GM21367 (cell line): ENCODE results near the gene RMDN3.

ENCODE experiments used
- ATAC-seq: cut with Tn5 transposase; IDR thresholded peaks from one replicate; pipeline ENCODE4 v1.9.1; 2021; ENCODE audit not compliant: unreplicated experiment

Gene RMDN3

DNA sequence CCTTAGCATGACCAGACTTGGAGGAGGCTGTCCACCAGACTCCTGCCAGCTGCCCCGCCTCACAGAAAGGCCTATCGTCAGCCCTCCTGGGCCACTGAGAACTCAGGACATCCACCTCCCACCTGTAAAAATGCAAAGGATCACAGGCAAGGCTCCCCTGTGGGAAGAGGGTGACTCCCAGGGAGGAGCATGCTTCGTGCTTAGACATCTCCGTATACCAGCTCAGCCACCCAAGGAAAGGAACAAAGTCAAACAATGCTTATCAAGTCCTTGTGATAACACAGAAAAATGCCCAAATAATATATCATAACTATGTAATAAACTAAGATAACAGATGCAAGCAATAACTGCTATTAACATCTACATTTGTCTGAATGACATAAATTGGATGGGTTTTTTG is 4.2 kb downstream of the RMDN3 start:
- no peak for ATAC-seq

DNA sequence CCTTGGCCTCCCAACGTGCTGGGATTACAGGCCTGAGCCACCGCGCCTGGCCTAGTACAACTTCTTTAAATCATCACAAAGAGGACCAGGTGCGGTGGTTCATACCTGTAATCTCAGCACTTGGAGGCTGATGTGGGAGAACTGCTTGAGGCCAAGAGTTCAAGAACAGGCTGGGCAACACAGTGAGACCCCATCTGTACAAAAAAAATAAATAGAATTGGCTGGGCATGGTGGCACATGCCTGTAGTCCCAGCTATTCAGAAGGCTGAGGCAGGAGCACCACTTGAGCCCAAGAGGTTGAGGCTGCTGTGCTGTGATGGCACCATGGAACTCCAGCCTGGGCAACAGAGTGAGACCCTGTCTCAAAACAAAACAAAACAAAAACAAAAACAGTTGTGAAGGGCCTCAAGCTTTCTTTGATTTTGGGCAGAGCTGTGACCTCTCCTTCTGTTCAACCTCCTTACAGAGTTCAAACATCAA is 5.9 kb downstream of the RMDN3 start:
- no peak for ATAC-seq

DNA sequence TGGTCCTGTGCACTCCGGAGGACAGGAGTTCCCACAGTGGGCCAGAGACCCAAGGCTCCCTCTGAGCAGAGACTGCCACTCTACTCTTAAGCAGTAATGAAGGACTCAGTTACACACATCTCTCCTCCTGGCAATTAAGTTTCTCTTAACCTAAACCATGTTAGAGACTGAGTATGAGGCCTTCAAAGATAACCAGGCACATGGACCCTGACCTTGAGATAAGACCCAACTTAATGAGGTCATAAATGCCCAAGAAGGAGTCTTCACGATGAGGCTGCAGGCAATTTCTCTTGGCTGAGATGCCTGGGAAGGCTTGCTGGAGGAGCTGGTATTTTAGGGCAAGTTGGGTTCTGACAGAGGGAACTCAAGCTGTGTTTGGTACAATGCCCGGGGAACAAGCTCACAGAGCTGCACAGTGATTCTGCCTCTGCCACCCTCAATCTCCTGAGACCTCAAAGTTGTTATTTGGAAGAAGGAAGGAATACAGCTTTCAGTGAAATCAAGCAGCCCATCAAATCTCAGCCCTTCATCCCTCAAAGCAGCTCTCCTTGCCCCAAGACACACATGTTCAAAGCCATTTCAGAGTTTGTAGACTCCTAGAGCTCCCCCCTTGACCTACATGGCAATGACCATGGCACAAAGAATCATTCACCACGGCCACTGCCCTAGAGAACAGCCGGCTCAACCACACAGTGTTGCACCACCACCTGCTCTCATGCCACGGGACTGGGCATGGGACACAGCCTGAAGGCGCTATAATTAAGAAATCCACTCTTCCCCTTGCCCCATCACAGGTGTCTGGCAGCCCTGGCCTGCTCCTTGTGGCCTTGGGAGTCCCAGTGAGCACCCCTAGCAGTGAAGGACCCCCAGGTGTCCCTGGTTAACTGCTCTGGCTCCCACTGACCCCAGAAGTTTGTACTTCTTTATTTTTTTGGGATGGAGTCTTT is 7.1 kb downstream of the RMDN3 start:
- ATAC-seq, result no peak

DNA sequence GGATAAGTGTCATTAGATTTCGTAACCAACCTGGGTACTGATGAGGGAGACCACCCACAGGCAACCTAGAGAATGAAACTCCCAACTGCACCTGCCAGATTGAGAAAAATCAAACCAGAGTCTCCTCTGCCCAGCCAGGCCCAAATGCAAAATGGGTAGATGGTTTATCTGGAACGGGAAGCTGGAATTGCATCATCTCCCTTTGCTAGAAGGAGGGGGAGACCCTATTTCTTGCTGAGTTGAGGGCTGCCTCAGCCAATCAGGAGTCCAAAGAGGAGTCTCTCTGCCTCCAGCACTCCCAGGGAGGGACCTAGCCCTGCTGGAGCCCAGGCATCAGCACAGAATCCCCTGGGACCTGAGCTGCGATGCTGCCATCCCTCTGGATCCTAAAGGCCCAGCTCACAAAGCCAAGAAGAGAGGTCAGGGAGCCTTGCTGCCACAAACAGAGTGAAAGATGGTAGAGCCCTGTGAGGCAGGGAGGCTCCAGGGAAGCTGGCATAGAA is 8.1 kb downstream of the RMDN3 start:
- no peak for ATAC-seq

DNA sequence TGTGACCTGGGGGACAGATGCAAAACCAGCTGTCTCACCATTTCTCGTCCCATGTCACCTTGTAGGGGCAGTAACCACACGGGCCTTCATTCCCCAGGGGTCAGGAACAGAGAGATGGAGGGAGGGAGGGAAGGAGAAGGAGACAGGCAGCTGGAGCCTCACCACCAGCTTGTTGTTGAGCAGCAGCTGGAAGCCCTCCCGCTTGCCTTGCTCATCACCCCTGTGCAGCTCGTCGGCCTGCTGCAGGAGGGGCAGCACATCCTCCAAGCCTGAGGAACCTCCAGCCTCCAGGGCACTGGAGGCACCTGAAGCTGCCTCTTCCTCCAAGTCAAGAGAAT is 10.3 kb downstream of the RMDN3 start:
- no peak for ATAC-seq

DNA sequence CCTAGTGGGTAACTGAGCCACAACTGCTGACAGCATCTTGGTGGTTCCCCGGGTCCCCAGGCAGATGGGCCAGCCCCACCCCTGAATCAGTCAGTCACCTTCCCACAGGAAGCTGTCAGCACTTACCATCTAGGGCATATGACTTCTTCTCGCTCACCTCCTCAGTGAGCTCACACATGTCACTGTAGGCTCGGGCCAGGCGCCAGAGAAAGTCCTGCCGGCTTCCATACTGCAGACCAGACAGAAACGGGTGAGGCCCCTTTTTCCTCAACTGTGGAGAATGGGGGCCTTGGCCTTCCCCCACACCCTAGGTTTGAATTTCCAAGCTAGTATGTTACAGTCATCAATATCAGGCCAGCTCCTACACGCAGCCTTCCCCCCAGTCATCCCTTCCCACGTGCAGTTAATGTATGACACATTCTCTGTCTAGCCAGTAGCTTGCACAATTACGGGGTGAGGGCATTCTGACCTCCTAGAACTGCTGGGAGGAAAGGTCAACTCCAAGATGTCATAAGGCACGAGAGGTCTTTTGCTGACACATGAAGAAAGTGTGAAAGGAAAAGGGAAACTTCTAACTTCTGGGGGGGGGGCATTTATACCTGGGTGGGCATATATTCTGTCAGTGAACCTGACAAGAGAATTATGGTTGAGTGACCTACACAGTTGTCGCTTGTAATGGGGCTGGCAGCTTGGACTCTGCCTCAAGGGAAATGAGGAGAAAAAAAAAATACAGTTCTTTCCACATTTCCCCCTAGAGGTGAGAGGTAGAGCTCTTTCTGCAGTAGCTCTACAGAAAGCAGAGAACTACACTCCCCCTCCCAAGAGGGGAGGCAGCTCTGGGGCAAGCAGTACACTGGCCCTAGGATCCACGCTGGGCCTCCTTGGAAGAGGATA is 10.9 kb downstream of the RMDN3 start:
- ATAC-seq, result no peak

DNA sequence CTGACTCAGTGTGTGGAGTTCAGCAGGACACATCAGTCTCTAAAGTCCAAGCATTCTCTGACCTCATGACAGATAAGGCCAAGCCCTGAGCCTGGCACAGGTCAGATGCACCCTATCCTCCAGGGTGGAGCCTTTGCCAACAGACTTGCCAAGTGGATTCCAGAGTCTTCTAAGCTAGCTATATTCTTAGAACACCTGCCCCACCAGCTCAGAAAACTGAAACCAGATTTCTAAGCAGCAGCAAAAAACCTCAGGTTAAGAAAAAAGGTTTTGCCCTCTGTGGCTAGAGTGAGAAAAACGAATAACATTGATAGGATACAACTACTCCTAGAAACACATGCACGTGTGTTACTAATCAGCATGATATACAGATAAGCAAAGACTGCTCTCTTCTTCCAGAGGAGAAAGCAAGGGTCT is 11.6 kb downstream of the RMDN3 start:
- no peak for ATAC-seq

DNA sequence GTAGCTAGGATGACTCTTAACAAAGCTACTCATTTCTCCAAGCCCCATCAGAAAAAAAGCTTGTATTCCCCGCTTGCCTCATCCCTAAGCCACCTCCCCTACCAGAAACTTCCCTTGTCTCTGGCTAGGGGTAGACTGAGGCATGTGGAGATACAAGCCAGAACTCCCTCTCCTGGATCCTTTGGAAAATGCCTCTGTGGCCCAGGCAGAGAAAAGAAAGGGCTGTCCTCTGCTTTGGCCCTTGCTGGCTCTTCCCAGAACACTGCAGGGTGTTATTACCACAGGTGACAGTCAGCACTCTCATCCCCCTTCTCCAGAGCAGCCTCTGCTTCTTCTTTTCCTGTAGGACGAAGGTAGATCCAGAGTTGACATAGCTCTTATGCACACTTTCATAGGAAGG is 15.2 kb downstream of the RMDN3 start:
- no peak for ATAC-seq

DNA sequence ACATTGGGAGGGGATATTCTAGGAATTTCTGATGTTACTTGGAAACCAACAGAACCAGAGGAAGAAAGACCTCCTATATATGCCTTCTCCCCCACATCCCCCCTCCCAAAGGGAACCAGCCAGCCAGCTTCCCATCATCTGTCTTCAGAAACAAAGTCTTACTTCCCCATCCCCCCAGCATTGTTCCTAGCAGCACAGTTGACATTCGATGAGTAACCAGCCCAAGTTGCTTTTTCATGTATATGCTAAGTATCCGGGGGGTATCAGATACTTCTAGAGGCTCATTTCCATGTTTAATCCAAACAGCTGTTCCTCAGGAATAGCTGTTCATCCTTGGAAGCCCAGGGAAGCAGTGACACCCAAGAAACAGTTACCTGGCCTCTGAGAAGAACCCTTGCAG is 16.0 kb downstream of the RMDN3 start:
- ATAC-seq, result no peak

DNA sequence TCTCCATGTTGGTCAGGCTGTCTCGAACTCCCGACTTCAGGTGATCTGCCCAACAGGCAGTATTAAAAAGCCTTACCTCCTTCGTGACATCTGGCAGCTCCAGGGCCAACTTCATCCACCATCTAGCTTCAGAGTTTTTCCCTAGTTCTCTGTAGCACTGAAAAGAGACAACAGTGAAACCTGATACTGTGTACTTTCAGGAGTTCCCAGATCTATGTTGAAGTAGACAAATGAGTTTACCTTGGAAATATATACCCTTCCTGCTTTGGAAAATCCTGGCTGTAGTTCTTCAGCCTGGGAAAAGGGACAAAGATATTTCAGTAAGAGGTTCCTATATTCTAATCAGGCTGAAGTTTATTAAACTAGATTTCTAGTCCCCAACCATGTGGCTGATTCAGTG is 18.0 kb downstream of the RMDN3 start:
- no peak for ATAC-seq

DNA sequence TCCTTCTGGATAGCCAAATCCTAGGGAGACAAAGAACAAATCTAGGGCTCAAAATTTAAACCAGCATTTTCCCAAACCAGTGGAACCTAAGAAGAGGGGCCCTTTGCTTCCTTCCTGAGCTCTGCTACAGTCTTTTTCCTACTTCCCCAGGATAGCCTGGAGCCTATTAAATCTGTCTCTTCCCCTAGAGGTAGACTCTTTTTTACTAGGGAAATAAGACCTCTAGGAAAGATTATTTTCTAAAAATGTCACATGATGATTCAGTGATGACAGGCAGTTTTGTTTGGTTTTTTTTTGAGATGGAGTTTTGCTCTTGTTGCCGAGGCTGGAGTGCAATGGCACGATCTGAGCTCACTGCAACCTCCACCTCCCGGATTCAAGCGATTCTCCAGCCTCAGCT is 18.5 kb downstream of the RMDN3 start:
- ATAC-seq, result no peak

DNA sequence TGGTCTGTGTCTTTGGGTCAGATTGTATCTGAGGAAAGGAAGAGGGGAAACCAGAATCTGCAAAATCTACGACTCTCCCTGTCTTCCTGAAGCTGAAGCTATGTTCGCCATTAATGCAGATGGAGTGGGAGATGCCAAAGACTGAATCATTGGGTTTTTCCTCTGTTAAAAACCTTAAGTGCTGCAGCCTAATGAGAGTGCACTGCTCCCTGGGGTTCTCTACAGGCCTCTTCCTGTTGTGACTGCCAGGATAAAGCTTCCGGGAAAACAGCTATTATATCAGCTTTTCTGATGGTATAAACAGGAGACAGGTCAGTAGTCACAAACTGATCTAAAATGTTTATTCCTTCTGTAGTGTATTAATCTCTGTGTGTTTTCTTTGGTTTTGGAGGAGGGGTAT is 24.0 kb downstream of the RMDN3 start:
- ATAC-seq, result no peak

DNA sequence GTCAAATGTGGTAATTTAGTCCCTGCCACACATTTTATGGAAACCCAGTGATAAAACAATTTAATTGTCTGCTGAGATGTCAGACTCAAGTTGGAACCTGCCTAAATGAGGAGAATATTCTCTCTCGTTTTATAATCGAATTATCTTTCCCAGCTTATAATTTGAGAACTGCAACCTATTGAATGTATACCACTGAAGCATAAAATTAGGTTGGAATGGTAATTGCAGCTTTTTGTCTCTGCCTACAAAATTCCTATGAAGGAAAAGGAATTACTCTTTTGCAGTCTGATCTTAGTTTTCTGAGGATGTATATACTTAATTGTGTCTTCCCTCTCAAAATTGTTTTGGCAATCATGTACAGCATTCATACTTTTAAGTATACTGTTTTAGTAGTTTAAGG is 31.1 kb downstream of the RMDN3 start:
- no peak for ATAC-seq

DNA sequence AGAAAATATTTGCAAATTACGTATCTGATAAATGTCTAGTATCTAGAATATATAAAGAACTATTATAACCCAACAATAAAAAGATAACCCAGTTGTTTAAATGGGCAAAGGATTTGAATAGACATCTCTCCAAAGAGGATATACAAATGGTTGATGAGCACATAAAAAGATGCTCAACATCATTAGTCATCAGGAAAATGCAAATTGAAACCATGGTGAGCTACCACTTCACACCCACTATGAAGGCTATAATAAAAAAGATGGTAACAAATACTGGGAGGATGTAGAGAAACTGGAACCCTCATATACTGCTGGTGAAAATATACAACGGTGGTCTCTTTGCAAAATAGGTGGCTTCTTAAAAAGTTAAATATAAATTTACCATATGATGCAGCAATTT is 32.1 kb downstream of the RMDN3 start:
- no peak for ATAC-seq

DNA sequence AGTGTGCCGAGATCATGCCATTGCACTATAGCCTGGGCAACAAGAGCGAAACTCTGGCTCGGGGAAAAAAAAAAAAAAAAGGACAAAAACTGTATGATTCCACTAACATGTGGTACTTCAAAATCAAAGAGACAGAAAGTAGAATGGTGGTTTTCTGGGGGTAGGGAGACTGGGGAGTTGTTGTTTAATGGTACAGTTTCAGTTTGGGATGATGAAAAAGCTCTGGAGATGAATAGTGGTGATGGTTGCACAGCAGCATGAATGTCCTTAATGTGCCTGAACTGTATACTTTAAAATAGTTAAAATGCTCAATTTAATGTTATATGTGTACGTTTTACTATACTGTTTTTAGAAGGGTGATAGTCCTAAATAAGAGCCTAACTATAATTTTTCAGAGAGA is 32.7 kb downstream of the RMDN3 start:
- ATAC-seq, result no peak

DNA sequence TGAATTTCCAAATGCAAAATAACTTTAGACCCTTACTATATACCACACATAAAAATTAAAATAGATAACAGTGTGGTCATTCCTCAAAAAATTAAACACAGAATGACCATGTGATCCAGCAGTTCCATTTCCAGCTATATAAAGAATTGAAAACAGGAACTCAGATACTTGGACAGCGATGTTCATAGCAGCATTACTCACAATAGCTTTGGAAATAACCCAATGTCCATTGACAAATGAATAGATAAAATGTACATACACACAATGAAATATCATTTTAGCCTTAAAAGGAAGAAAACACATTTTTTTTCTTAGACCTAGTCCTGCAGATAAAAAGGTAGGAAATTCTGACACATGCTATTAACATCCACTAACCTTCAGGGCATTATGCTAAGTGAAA is 33.4 kb downstream of the RMDN3 start:
- ATAC-seq, result no peak

DNA sequence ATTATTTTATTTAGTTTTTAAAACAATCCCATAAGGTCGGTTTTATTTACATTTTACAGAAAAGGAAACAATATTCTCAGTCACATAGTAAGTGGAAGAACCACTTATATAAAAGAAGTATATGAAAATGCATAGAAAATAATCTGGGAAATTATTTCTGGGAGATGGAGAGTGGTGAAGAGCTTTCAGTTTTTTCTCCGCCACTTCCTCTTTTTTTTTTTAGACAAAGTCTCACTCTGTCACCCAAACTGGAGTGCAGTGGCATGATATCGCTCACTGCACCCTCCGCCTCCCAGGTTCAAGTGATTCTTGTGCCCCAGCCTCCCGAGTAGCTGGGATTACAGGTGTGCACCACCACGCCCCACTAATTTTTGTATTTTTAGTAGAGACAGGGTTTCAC is 38.9 kb downstream of the RMDN3 start:
- ATAC-seq, result no peak

DNA sequence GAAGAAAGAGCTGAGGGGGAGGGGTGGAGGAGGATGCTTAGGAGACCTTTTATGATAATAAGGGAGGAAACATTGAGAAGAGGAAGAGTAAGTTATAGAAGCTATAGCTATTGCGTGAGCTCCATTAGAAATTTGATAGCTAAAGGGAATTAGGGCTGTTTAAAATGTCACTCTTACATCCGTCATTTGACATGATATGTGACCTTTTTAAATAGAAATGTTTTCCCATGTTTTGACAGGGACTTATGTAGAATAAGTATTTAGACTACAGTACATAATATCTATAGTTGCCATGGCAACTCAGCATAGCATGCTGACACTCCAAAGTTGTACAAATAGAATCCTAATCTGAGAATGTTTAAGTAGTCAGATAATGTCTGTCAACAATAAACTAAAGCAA is 40.9 kb downstream of the RMDN3 start:
- no peak for ATAC-seq

DNA sequence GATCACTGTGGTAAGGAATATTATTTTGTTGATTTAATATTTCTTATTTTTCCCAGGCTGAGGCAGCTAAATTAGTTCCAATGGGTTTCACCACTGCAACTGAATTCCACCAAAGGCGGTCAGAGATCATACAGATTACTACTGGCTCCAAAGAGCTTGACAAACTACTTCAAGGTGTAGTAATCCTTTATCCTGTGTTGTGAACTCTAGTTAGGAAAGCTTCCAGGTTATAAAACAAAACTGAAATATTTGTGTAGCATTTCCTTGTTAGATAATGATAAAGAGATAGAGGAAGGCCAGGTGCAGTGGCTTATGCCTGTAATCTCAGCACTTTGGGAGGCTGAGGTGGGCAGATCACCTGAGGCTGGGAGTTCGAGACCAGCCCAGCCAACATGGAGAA is 48.9 kb downstream of the RMDN3 start:
- no peak for ATAC-seq

DNA sequence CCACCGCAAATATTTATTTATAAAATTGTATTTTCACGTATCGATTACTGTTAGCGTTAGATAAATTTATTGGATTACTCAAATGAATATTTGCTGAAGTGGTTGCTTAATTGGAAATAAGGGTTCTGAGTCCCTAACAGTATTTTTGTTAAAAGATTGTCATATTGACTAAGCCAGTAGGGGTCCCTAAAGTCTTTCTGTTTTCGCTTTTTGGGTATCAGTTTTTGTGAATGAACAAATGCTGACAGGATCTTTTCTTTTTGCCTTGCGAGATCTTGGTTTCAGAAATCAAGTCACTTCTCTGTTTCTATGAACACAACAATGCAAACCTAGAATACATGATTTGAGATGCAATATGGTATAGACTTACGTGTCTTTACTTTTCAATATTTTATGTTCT is 53.0 kb downstream of the RMDN3 start:
- no peak for ATAC-seq

DNA sequence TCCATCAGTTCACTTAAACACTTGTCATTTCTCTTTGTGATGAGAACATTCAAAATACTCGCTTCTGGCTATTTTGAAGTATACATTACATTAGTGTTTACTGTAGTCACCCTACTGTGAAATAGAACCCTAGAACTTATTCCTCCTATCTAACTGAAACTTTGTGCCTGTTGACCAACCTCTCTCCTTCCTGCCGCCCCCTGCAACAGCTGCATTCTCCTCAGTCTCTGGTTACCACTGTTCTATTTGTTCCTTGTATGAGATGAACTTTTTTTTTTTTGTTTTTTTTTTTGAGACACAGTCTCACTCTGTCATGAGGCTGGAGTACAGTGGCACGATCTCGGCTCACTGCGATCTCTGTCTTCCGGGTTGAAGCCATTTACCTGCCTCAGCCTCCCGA is 57.1 kb downstream of the RMDN3 start:
- no peak for ATAC-seq

DNA sequence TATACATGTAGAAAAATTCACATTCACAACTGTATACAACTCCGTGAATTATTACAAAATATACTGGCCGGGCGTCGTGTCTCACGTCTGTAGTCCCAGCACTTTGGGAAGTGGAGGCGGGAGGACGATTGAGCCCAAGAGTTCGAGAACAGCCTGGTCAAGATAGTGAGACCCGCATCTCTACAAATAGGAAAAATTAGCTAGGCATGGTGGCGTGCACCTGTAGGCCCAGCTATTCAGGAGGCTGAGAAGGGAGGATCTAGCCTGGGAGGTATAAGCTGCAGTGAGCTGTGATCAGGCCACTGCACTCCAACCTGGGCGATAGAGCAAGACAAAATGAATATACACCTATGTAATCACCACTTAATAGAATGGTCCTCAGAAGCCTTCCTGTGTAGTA is 58.8 kb downstream of the RMDN3 start:
- ATAC-seq, result no peak
